Suprapubic skin (tissue), 4 donors: ENCODE data around the gene KCNJ16.

Experiments
- CTCF ChIP-seq, 2 donors: fragments of 200-600 bp in 1 of 2; fragments of 450-650 bp in 1 of 2; sonication (generic) in 1 of 2; IDR thresholded peaks; one replicate each; pipeline ENCODE4 v1.5.1; 2016 to 2019; ENCODE audit warnings: antibody characterized with exemption in 2 of 2, mild to moderate bottlenecking in 1 of 2, moderate library complexity in 1 of 2
- EP300 ChIP-seq: sonication (generic); formaldehyde crosslinking; IDR thresholded peaks from one replicate; pipeline ENCODE4 v1.6.1; 2017; ENCODE audit warnings: antibody characterized with exemption
- POLR2AphosphoS5 ChIP-seq, 3 donors: sonication (generic); formaldehyde crosslinking; IDR thresholded peaks; one replicate each; pipeline ENCODE4 v1.6.1; 2017; ENCODE audit warnings: antibody characterized with exemption in 3 of 3

GRCh38 chr17:70110443-70110880, 35.4 kb downstream of the KCNJ16 start:
- TF ChIP-seq CTCF (IDR thresholded peaks at IDR 0.05) (no peak), POLR2AphosphoS5 (IDR thresholded peaks at IDR 0.05) (no peak), EP300 (no peak)
